ENCODE data around the gene MOB3B. TPM values are rescaled to one million over a fixed set of nuclear protein-coding genes. Genes with fewer than 3 reads are reported as not detected.

The MOB3B gene
- total RNA-seq, 1 donor from 2014 or later = 11.0 TPM

GRCh38 chr9:27485158-27485557 lies 44.5 kb downstream of the MOB3B start:
- no peaks in the 10 kb centered on the region for H3K4me1 ChIP-seq
- H3K4me3 ChIP-seq = no peak overlapping the region
- no peak for TF ChIP-seq POLR2A (IDR thresholded peaks at IDR 0.05)
- H3K36me3 ChIP-seq = no peaks in the 10 kb centered on the region
- no peak for DNase-seq (ENCODE audit: extremely low spot score in 2 of 2)
- no peak overlapping the region for H3K27ac ChIP-seq
- intact Hi-C loops (cut with DNase I) = no loop called here
- no peaks in the 10 kb centered on the region for H3K9me3 ChIP-seq
- no peaks in the 10 kb centered on the region for H3K27me3 ChIP-seq

GRCh38 chr9:27483576-27483975 lies 46.0 kb downstream of the MOB3B start:
- Histone ChIP-seq H3K27ac (no peak overlapping the region), H3K27me3 (no peaks in the 10 kb centered on the region), H3K4me3 (no peak overlapping the region), H3K4me1 (no peaks in the 10 kb centered on the region), H3K9me3 (no peaks in the 10 kb centered on the region), H3K36me3 (no peaks in the 10 kb centered on the region)
- intact Hi-C loops (cut with DNase I) = no loop called here
- TF ChIP-seq POLR2A (IDR thresholded peaks at IDR 0.05) (no peak), CTCF (IDR thresholded peaks at IDR 0.05) (no peak), POLR2AphosphoS5 (IDR thresholded peaks at IDR 0.05; ENCODE audit: insufficient read depth in 1 of 2, low read depth in 1 of 2) (no peak)
- no peak for DNase-seq (ENCODE audit: extremely low spot score in 2 of 2)

- Histone ChIP-seq H3K4me1 (no peaks in the 10 kb centered on the region), H3K27ac (no peak overlapping the region), H3K9me3 (no peaks in the 10 kb centered on the region), H3K4me3 (no peak overlapping the region), H3K27me3 (no peaks in the 10 kb centered on the region), H3K36me3 (no peaks in the 10 kb centered on the region)
- no peak for DNase-seq (ENCODE audit: extremely low spot score in 2 of 2)
- TF ChIP-seq POLR2AphosphoS5 (IDR thresholded peaks at IDR 0.05; ENCODE audit: insufficient read depth in 1 of 2, low read depth in 1 of 2) (no peak), POLR2A (IDR thresholded peaks at IDR 0.05) (no peak), CTCF (IDR thresholded peaks at IDR 0.05) (no peak)
- intact Hi-C loops (cut with DNase I) = no loop called here
Observed at GRCh38 chr9:27482709-27483108, 46.9 kb downstream of the MOB3B start.

- Histone ChIP-seq H3K4me3 (no peak overlapping the region), H3K27me3 (no peaks in the 10 kb centered on the region), H3K36me3 (no peaks in the 10 kb centered on the region), H3K27ac (no peak overlapping the region), H3K4me1 (peaks cover 22% of the 10 kb centered on the region), H3K9me3 (no peaks in the 10 kb centered on the region)
- DNase-seq (ENCODE audit: extremely low spot score in 2 of 2) = no peak
- TF ChIP-seq POLR2AphosphoS5 (IDR thresholded peaks at IDR 0.05; ENCODE audit: insufficient read depth in 1 of 2, low read depth in 1 of 2) = no peak
- TF ChIP-seq POLR2A (IDR thresholded peaks at IDR 0.05) = no peak
- TF ChIP-seq CTCF (IDR thresholded peaks at IDR 0.05) = no peak
- intact Hi-C loops (cut with DNase I) = no loop called here
Observed at GRCh38 chr9:27478322-27478721, 51.3 kb downstream of the MOB3B start.

GRCh38 chr9:27476870-27477515 lies 52.6 kb downstream of the MOB3B start:
- H3K36me3 ChIP-seq = no peaks in the 10 kb centered on the region
- H3K4me1 ChIP-seq = peaks cover 35% of the 10 kb centered on the region
- no peak for DNase-seq (ENCODE audit: extremely low spot score in 2 of 2)
- H3K9me3 ChIP-seq = no peaks in the 10 kb centered on the region
- intact Hi-C loops (cut with DNase I) = no loop called here
- H3K27ac ChIP-seq = no peak overlapping the region
- H3K4me3 ChIP-seq = no peak overlapping the region
- H3K27me3 ChIP-seq = no peaks in the 10 kb centered on the region
- TF ChIP-seq CTCF (IDR thresholded peaks at IDR 0.05) (no peak), POLR2AphosphoS5 (IDR thresholded peaks at IDR 0.05; ENCODE audit: insufficient read depth in 1 of 2, low read depth in 1 of 2) (no peak), POLR2A (IDR thresholded peaks at IDR 0.05) (no peak)

Data from vagina (tissue), 2 donors.